ENCODE results near the gene CTDSPL. TPM values are rescaled to one million over a fixed set of nuclear protein-coding genes. Genes with fewer than 3 reads are reported as not detected.

Gene CTDSPL
- total and polyA plus RNA-seq, 2 of the 8 experiments (the other 6 are each of a cell fraction or from before 2014, with no cell fraction given), result 20.3 to 42.2 TPM

GRCh38 chr3:37934631-37935289 lies 73.1 kb downstream of the CTDSPL start:
- ChIA-PET CTCF (ENCODE audit: partially characterized antibody) (interaction anchor here (0.7 to 2.1 kb wide), 5 partner anchors 10 to 81 kb away, joined by 3 to 12 read pairs (median 4); no protein-coding TSS in a partner anchor), POLR2A (ENCODE audit: partially characterized antibody) (no interaction called here)
- H3K23ac ChIP-seq (ENCODE audit: insufficient read length), result no peak overlapping the region
- no peak for FAIRE-seq
- H3K23me2 ChIP-seq (ENCODE audit: low read depth, low read length), result no peaks in the 10 kb centered on the region
- H2BK120ac ChIP-seq (replicated peaks; ENCODE audit: low read depth, low read length), result no peak overlapping the region
- H3K79me1 ChIP-seq (ENCODE audit: low read depth, low read length), result no peaks in the 10 kb centered on the region; the same call in 1 of the 2 replicates
- H3K14ac ChIP-seq (ENCODE audit: insufficient read length), result no peak overlapping the region
- no peak overlapping the region for H2AFZ ChIP-seq (ENCODE audit: low read length)
- no peak overlapping the region for H2BK20ac ChIP-seq (ENCODE audit: low read length)
- no peak overlapping the region for H3K4me3 ChIP-seq (ENCODE audit: extremely low read depth in 1 of 4, insufficient read depth in 2 of 4, low read depth in 3 of 4, low read length in 4 of 4)
- H4K8ac ChIP-seq (ENCODE audit: extremely low read depth, insufficient read depth, low read length), result no peak overlapping the region
- no peak overlapping the region for H3K18ac ChIP-seq (ENCODE audit: extremely low read depth, low read length)
- no peaks in the 10 kb centered on the region for H3K36me3 ChIP-seq (ENCODE audit: control insufficient read depth in 2 of 4, insufficient read depth in 4 of 4, low read length in 3 of 4)
- no peak overlapping the region for H3K9ac ChIP-seq (replicated peaks in 1 of 4; ENCODE audit: extremely low read depth in 1 of 4, low read depth in 3 of 4, low read length in 3 of 4)
- peaks cover 0 to 1% of the 10 kb centered on the region in 2 experiments for H4K20me1 ChIP-seq (replicated peaks in 1 of 2; ENCODE audit: control insufficient read depth in 1 of 2, insufficient read depth in 2 of 2, low read length in 2 of 2)
- H2BK15ac ChIP-seq (ENCODE audit: low read length), result no peak overlapping the region
- peaks cover 0 to 4% (median 1%) of the 10 kb centered on the region in 4 experiments; a peak in 2 of 7 replicates for H3K4me1 ChIP-seq (replicated peaks in 1 of 4; ENCODE audit: control insufficient read depth in 3 of 4, insufficient read depth in 4 of 4, low read length in 3 of 4)
- H3K27me3 ChIP-seq (replicated peaks in 1 of 4; ENCODE audit: control insufficient read depth in 3 of 4, extremely low read depth in 1 of 4, insufficient read depth in 3 of 4, low read length in 3 of 4), result no peaks in the 10 kb centered on the region
- no peaks in the 10 kb centered on the region for H3K9me3 ChIP-seq (ENCODE audit: insufficient read depth in 2 of 2, low read depth in 1 of 2, low read length in 1 of 2)
- H4K91ac ChIP-seq (replicated peaks; ENCODE audit: insufficient read length, low read length), result no peak overlapping the region
- no peak overlapping the region for H3K4ac ChIP-seq (replicated peaks; ENCODE audit: insufficient read length, low read depth, low read length)
- no peak overlapping the region for H3K56ac ChIP-seq (replicated peaks; ENCODE audit: insufficient read length, low read depth, low read length)
- no peak for DNase-seq (ENCODE audit: low read depth in 1 of 2, low spot score in 2 of 2)
- 86% methylated on average over 8 of the region's 8 CpGs; no CpG with 5 or more reads in 1 of the 2 experiments for WGBS, 2 experiments (ENCODE audit: extremely low coverage in 1 of 2, insufficient coverage in 1 of 2, insufficient read length in 1 of 2, insufficient replicate concordance in 2 of 2, low coverage in 1 of 2, low lambda C conversion rate in 2 of 2, missing lambda C conversion rate in 1 of 2)
- no peak overlapping the region for H2BK12ac ChIP-seq (ENCODE audit: low read depth, low read length)
- H4K5ac ChIP-seq (ENCODE audit: insufficient read length, low read depth, low read length), result no peak overlapping the region
- H3K4me2 ChIP-seq (ENCODE audit: insufficient read depth in 1 of 2, low read depth in 2 of 2, low read length in 2 of 2), result no peak overlapping the region
- no peak overlapping the region for H2BK5ac ChIP-seq (ENCODE audit: low read depth, low read length)
- H3K27ac ChIP-seq (ENCODE audit: low read depth, low read length), result no peak overlapping the region
- H3K79me2 ChIP-seq (ENCODE audit: control insufficient read depth in 1 of 2, insufficient read depth in 2 of 2, low read length in 2 of 2), result no peaks in the 10 kb centered on the region
- no peak overlapping the region for H2AK5ac ChIP-seq (ENCODE audit: low read depth, low read length)
- TF ChIP-seq EZH2 (IDR thresholded peaks at IDR 0.05; ENCODE audit: low read depth, low read length, severe bottlenecking), result no peak
- TF ChIP-seq, protein P1, sequence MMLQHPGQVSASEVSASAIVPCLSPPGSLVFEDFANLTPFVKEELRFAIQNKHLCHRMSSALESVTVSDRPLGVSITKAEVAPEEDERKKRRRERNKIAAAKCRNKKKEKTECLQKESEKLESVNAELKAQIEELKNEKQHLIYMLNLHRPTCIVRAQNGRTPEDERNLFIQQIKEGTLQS (IDR thresholded peaks at IDR 0.05; ENCODE audit: insufficient read depth, low read depth, low read length), result no peak
- TF ChIP-seq CHD1 (IDR thresholded peaks at IDR 0.05; ENCODE audit: low read depth, low read length), result no peak
- no peak for TF ChIP-seq SIX5 (IDR thresholded peaks at IDR 0.05; ENCODE audit: low read depth, low read length)
- no peak for TF ChIP-seq KDM4A (IDR thresholded peaks at IDR 0.05; ENCODE audit: low read depth, low read length, severe bottlenecking)
- TF ChIP-seq BCL11A (IDR thresholded peaks at IDR 0.05; ENCODE audit: low read depth in 2 of 2, low read length in 2 of 2), result no peak
- no peak for TF ChIP-seq POU5F1 (IDR thresholded peaks at IDR 0.05; ENCODE audit: low read depth, low read length)
- TF ChIP-seq E2F6 (IDR thresholded peaks at IDR 0.05), result no peak
- no peak for TF ChIP-seq PHF8 (conservative IDR thresholded peaks at IDR 0.05; ENCODE audit: low read depth, low read length)
- TF ChIP-seq CREB1 (IDR thresholded peaks at IDR 0.05), result no peak
- no peak for TF ChIP-seq SIRT6 (IDR thresholded peaks at IDR 0.05; ENCODE audit: low read length)
- no peak for TF ChIP-seq CHD2 (IDR thresholded peaks at IDR 0.05; ENCODE audit: low read length)
